WTC11 (cell line): ENCODE results near the gene PRDM1. TPM values are rescaled to one million over a fixed set of nuclear protein-coding genes. Genes with fewer than 3 reads are reported as not detected.

Experiments used
- ATAC-seq: fragments of 200-7000 bp; cut with Tn5 transposase; 2 replicates; pipeline ENCODE4 v1.10.0; 2021; ENCODE audit warnings: mild to moderate bottlenecking, moderate library complexity
- CTCF ChIA-PET: fragments of 300-600 bp; sonication (Branson Sonifier 250); formaldehyde crosslinking; loops from one replicate; lab custom pipeline; 2021; ENCODE audit warnings: antibody characterized with exemption; lab: Charles Lee
- POLR2A ChIA-PET: fragments of 350-600 bp; sonication (Branson Sonifier 250); formaldehyde crosslinking; loops from one replicate; lab custom pipeline; 2021; ENCODE audit warnings: antibody characterized with exemption; lab: Charles Lee
- DNase-seq: peaks from one replicate; pipeline ENCODE4 v3.0.0; 2021; ENCODE audit warnings: low spot score
- H3K27ac Mint-ChIP-seq: 2 replicates; pipeline ENCODE4 v1.8.0; 2021; ENCODE audit warnings: mixed read lengths
- H3K27me3 Mint-ChIP-seq: 2 replicates; pipeline ENCODE4 v1.8.0; 2021; ENCODE audit warnings: low read depth, mild to moderate bottlenecking, moderate library complexity, mixed read lengths
- H3K36me3 Mint-ChIP-seq: 2 replicates; pipeline ENCODE4 v1.8.0; 2021; ENCODE audit warnings: mixed read lengths
- H3K4me1 Mint-ChIP-seq: 2 replicates; pipeline ENCODE4 v1.8.0; 2022; ENCODE audit warnings: mixed read lengths
- H3K4me3 Mint-ChIP-seq: 2 replicates; pipeline ENCODE4 v1.8.0; 2021; ENCODE audit warnings: mild to moderate bottlenecking, moderate library complexity, mixed read lengths
- H3K9me3 Mint-ChIP-seq: 2 replicates; pipeline ENCODE4 v1.8.0; 2021; ENCODE audit warnings: mixed read lengths
- ARID4B ChIP-seq: sonication (generic); formaldehyde crosslinking; IDR thresholded peaks from 2 replicates; pipeline ENCODE4 v1.8.0; 2023; ENCODE audit warnings: missing genetic modification reagents, mild to moderate bottlenecking, borderline replicate concordance
- CREM ChIP-seq: sonication (generic); formaldehyde crosslinking; IDR thresholded peaks from 2 replicates; pipeline ENCODE4 v1.8.1; 2022; ENCODE audit warnings: mild to moderate bottlenecking, missing genetic modification reagents, moderate library complexity
- ERG ChIP-seq: fragments of 250-450 bp; sonication (Bioruptor Pico); IDR thresholded peaks from 2 replicates; pipeline ENCODE4 v1.8.0; 2021; ENCODE audit warnings: mild to moderate bottlenecking
- ESRRA ChIP-seq: sonication (generic); formaldehyde crosslinking; IDR thresholded peaks from 2 replicates; pipeline ENCODE4 v1.8.1; 2022; ENCODE audit warnings: mild to moderate bottlenecking, missing genetic modification reagents, borderline replicate concordance
- ETV6 ChIP-seq: sonication (generic); formaldehyde crosslinking; IDR thresholded peaks from 2 replicates; pipeline ENCODE4 v1.8.1; 2022; ENCODE audit warnings: mild to moderate bottlenecking, missing genetic modification reagents
- GABPB1 ChIP-seq: sonication (generic); formaldehyde crosslinking; IDR thresholded peaks from 2 replicates; pipeline ENCODE4 v1.8.1; 2023; ENCODE audit warnings: mild to moderate bottlenecking, missing genetic modification reagents
- JAZF1 ChIP-seq: fragments of 250-450 bp; sonication (Bioruptor Pico); IDR thresholded peaks from 2 replicates; pipeline ENCODE4 v1.9.0; 2021; ENCODE audit warnings: moderate library complexity, mild to moderate bottlenecking, inconsistent platforms
- JUN ChIP-seq: sonication (generic); formaldehyde crosslinking; IDR thresholded peaks from 2 replicates; pipeline ENCODE4 v1.8.0; 2023; ENCODE audit warnings: mild to moderate bottlenecking, missing genetic modification reagents
- NFYB ChIP-seq: sonication (generic); formaldehyde crosslinking; conservative IDR thresholded peaks from 2 replicates; pipeline ENCODE4 v1.8.0; 2022; ENCODE audit warnings: low read depth, missing genetic modification reagents
- OVOL2 ChIP-seq: fragments of 250-450 bp; sonication (Bioruptor Pico); IDR thresholded peaks from 2 replicates; pipeline ENCODE4 v1.9.0; 2021; ENCODE audit warnings: mild to moderate bottlenecking, borderline replicate concordance
- PREB ChIP-seq: sonication (generic); formaldehyde crosslinking; IDR thresholded peaks from 2 replicates; pipeline ENCODE4 v1.8.1; 2022; ENCODE audit warnings: mild to moderate bottlenecking, missing genetic modification reagents, moderate library complexity, borderline replicate concordance
- PRRX2 ChIP-seq: fragments of 250-450 bp; sonication (Bioruptor Pico); IDR thresholded peaks from 2 replicates; pipeline ENCODE4 v1.8.0; 2021; ENCODE audit warnings: mild to moderate bottlenecking
- RELA ChIP-seq: sonication (generic); formaldehyde crosslinking; IDR thresholded peaks from 2 replicates; pipeline ENCODE4 v1.8.1; 2022; ENCODE audit warnings: missing genetic modification reagents, mild to moderate bottlenecking, borderline replicate concordance
- USF2 ChIP-seq: sonication (generic); formaldehyde crosslinking; IDR thresholded peaks from 2 replicates; pipeline ENCODE4 v1.8.1; 2023; ENCODE audit warnings: mild to moderate bottlenecking, missing genetic modification reagents, moderate library complexity
- ZNF138 ChIP-seq: sonication (generic); formaldehyde crosslinking; conservative IDR thresholded peaks from 2 replicates; pipeline ENCODE4 v1.8.1; 2022; ENCODE audit warnings: mild to moderate bottlenecking, moderate library complexity, missing genetic modification reagents
- ZSCAN18 ChIP-seq: fragments of 250-450 bp; sonication (Bioruptor Pico); IDR thresholded peaks from 2 replicates; pipeline ENCODE4 v2.1.2; 2022; ENCODE audit warnings: mild to moderate bottlenecking, moderate library complexity
- total RNA-seq: library from RNA; stranded (reverse); gene quantifications from 3 replicates; pipeline ENCODE4 v1.2.3, GENCODE V29; 2021
- TF ChIP-seq, protein P1 (sequence below): sonication (generic); formaldehyde crosslinking; IDR thresholded peaks from 2 replicates; pipeline ENCODE4 v1.8.1; 2022; ENCODE audit warnings: mild to moderate bottlenecking, moderate library complexity, missing genetic modification reagents
- TF ChIP-seq, protein P2 (sequence below): sonication (generic); formaldehyde crosslinking; conservative IDR thresholded peaks from 2 replicates; pipeline ENCODE4 v1.8.1; 2023; ENCODE audit warnings: mild to moderate bottlenecking, low read depth, missing genetic modification reagents, moderate library complexity
- TF ChIP-seq, protein P3 (sequence below): sonication (generic); formaldehyde crosslinking; IDR thresholded peaks from 2 replicates; pipeline ENCODE4 v1.8.0; 2022; ENCODE audit warnings: mild to moderate bottlenecking, missing genetic modification reagents

The PRDM1 gene
- total RNA-seq, 1 experiment from 2014 or later = 1.8 TPM

GRCh38 chr6:106094261-106094963 is 8.3 kb downstream of the PRDM1 start:
- POLR2A ChIA-PET = interaction anchor here (0.6 kb wide), 1 partner anchor 245 kb away, joined by 7 read pairs; no protein-coding TSS in a partner anchor
- no peak overlapping the region for H3K27ac Mint-ChIP-seq
- DNase-seq = no peak
- H3K36me3 Mint-ChIP-seq = no peaks in the 10 kb centered on the region
- TF ChIP-seq ESRRA (CRISPR knock-in tag) (no peak), NFYB (no peak), JUN (CRISPR knock-in tag) (no peak), ZSCAN18 (CRISPR knock-in tag) (no peak), ERG (no peak), ARID4B (CRISPR knock-in tag) (no peak), RELA (CRISPR knock-in tag) (no peak), PREB (CRISPR knock-in tag) (no peak), OVOL2 (CRISPR knock-in tag) (no peak), ETV6 (no peak), JAZF1 (no peak), ZNF138 (no peak)
- TF ChIP-seq, protein P1, sequence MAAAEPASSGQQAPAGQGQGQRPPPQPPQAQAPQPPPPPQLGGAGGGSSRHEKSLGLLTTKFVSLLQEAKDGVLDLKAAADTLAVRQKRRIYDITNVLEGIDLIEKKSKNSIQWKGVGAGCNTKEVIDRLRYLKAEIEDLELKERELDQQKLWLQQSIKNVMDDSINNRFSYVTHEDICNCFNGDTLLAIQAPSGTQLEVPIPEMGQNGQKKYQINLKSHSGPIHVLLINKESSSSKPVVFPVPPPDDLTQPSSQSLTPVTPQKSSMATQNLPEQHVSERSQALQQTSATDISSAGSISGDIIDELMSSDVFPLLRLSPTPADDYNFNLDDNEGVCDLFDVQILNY = no peak
- TF ChIP-seq, all 79 proteins: peak for 0
- Mint-ChIP-seq H3K4me3 (no peak overlapping the region), H3K9me3 (no peaks in the 10 kb centered on the region), H3K4me1 (peaks cover 40% of the 10 kb centered on the region), H3K27me3 (peaks cover 16% of the 10 kb centered on the region)
- no peak for ATAC-seq
- CTCF ChIA-PET = no interaction called here

DNA sequence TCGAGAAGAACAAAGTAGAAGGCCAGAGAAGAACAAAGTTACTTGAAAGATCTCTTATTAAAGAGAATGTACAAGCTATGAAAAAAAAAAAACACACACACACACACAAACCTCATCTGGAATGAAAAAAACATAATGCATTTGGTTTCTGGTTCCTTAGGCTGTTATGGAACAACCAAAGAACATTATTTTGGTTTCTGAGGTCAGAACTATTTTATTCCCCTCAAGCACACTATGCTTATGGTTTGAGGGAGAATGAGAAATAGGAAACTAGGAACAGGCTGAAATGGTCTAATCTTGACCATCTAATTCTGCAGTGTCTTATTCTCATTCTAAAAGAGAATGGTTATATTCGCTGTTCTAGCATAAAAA is 8.8 kb downstream of the PRDM1 start:
- POLR2A ChIA-PET = no interaction called here
- TF ChIP-seq GABPB1 (CRISPR knock-in tag) (no peak), PRRX2 (no peak), CREM (no peak), ESRRA (CRISPR knock-in tag) (no peak), ZSCAN18 (CRISPR knock-in tag) (no peak), USF2 (no peak)
- TF ChIP-seq, protein P2, sequence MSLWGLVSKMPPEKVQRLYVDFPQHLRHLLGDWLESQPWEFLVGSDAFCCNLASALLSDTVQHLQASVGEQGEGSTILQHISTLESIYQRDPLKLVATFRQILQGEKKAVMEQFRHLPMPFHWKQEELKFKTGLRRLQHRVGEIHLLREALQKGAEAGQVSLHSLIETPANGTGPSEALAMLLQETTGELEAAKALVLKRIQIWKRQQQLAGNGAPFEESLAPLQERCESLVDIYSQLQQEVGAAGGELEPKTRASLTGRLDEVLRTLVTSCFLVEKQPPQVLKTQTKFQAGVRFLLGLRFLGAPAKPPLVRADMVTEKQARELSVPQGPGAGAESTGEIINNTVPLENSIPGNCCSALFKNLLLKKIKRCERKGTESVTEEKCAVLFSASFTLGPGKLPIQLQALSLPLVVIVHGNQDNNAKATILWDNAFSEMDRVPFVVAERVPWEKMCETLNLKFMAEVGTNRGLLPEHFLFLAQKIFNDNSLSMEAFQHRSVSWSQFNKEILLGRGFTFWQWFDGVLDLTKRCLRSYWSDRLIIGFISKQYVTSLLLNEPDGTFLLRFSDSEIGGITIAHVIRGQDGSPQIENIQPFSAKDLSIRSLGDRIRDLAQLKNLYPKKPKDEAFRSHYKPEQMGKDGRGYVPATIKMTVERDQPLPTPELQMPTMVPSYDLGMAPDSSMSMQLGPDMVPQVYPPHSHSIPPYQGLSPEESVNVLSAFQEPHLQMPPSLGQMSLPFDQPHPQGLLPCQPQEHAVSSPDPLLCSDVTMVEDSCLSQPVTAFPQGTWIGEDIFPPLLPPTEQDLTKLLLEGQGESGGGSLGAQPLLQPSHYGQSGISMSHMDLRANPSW (CRISPR knock-in tag) = no peak
- TF ChIP-seq, protein P3, sequence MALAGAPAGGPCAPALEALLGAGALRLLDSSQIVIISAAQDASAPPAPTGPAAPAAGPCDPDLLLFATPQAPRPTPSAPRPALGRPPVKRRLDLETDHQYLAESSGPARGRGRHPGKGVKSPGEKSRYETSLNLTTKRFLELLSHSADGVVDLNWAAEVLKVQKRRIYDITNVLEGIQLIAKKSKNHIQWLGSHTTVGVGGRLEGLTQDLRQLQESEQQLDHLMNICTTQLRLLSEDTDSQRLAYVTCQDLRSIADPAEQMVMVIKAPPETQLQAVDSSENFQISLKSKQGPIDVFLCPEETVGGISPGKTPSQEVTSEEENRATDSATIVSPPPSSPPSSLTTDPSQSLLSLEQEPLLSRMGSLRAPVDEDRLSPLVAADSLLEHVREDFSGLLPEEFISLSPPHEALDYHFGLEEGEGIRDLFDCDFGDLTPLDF (CRISPR knock-in tag) = no peak

More for the DNA sequence above, 8.8 kb downstream of the PRDM1 start:
- Mint-ChIP-seq H3K9me3 (no peaks in the 10 kb centered on the region), H3K4me1 (peaks cover 41% of the 10 kb centered on the region), H3K4me3 (no peak overlapping the region), H3K27me3 (peaks cover 20% of the 10 kb centered on the region), H3K36me3 (no peaks in the 10 kb centered on the region), H3K27ac (no peak overlapping the region)
- ATAC-seq = no peak
- CTCF ChIA-PET = no interaction called here
- DNase-seq = no peak
